ENCODE results near the gene THYN1.

Gene THYN1

DNA sequence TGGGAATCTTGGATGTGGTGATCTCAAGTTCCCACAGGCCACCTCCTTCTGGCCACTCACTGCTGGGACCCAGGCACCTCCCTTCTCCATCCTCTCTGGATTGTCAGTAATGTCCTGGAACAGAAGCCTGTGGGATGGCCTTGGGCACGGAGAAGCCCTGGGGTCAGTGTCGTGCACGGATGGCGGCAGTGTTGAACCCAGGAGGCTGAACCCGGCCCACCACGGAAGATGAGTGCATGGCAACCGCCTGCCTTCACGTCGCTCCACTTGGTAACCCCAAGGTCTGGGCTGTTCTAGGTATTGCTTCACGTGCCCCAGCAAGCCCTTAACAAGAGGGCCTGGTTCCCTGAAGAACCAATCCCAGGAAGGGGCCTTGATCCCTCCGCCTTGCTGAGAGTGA, 7.1 kb downstream of the THYN1 start:
- no peak for TF ChIP-seq EZH2phosphoT487 (conservative IDR thresholded peaks at IDR 0.05; ENCODE audit: low read length)
- TF ChIP-seq, protein P1, sequence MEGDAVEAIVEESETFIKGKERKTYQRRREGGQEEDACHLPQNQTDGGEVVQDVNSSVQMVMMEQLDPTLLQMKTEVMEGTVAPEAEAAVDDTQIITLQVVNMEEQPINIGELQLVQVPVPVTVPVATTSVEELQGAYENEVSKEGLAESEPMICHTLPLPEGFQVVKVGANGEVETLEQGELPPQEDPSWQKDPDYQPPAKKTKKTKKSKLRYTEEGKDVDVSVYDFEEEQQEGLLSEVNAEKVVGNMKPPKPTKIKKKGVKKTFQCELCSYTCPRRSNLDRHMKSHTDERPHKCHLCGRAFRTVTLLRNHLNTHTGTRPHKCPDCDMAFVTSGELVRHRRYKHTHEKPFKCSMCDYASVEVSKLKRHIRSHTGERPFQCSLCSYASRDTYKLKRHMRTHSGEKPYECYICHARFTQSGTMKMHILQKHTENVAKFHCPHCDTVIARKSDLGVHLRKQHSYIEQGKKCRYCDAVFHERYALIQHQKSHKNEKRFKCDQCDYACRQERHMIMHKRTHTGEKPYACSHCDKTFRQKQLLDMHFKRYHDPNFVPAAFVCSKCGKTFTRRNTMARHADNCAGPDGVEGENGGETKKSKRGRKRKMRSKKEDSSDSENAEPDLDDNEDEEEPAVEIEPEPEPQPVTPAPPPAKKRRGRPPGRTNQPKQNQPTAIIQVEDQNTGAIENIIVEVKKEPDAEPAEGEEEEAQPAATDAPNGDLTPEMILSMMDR (IDR thresholded peaks at IDR 0.05; ENCODE audit: insufficient read depth, low read length, poor library complexity, severe bottlenecking), result no peak
- Histone ChIP-seq H3K36me3 (ENCODE audit: low read length) (no peaks in the 10 kb centered on the region), H3K27ac (ENCODE audit: low read depth, low read length) (no peak overlapping the region)

DNA sequence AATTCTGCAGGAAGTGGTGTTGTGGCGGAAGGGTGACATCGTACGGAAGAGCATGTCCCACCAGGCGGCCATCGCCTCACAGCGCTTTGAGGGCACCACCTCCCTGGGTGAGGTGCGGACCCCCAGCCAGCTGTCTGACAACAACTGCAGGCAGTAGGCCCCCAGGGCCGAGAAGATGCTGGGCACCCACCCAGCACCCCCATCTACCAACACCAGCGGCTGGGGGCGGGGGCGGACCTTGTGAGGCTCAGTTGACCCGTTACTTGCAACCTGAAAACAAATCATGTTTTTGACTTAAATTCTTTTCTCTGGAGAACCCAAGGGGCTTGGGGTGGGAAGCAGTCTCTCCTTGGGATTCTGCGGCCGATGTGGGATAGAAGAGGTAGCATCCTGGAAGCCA, 7.7 kb downstream of the THYN1 start:
- H3K79me2 ChIP-seq (ENCODE audit: insufficient read depth, low read length), result no peaks in the 10 kb centered on the region
- H3K4me3 ChIP-seq (ENCODE audit: insufficient read depth, low read length, poor library complexity, severe bottlenecking), result no peak overlapping the region
- no peaks in the 10 kb centered on the region for H3K9me2 ChIP-seq (replicated peaks; ENCODE audit: insufficient read depth, low read length)
- no peak overlapping the region for H2AFZ ChIP-seq (ENCODE audit: low read depth, low read length, severe bottlenecking)
- H3K27ac ChIP-seq (ENCODE audit: low read depth, low read length), result no peak overlapping the region
- H3K9me3 ChIP-seq (ENCODE audit: insufficient read depth, low read length), result no peaks in the 10 kb centered on the region
- no peaks in the 10 kb centered on the region for H4K20me1 ChIP-seq (ENCODE audit: low read depth, low read length)
- no peak overlapping the region for H3K4me2 ChIP-seq (ENCODE audit: low read depth, low read length, poor library complexity, severe bottlenecking)
- TF ChIP-seq EZH2phosphoT487 (conservative IDR thresholded peaks at IDR 0.05; ENCODE audit: low read length), result no peak
- TF ChIP-seq, protein P1 (IDR thresholded peaks at IDR 0.05; ENCODE audit: insufficient read depth, low read length, poor library complexity, severe bottlenecking), result no peak
- no peaks in the 10 kb centered on the region for H3K27me3 ChIP-seq (ENCODE audit: low read length)
- H3K36me3 ChIP-seq (ENCODE audit: low read length), result no peaks in the 10 kb centered on the region
- H3F3A ChIP-seq (ENCODE audit: insufficient read depth), result no peaks in the 10 kb centered on the region
- H3K9ac ChIP-seq (ENCODE audit: low read length), result no peak overlapping the region

More for the DNA sequence above, 7.1 kb downstream of the THYN1 start:
- no peaks in the 10 kb centered on the region for H3K9me2 ChIP-seq (replicated peaks; ENCODE audit: insufficient read depth, low read length)
- no peak overlapping the region for H2AFZ ChIP-seq (ENCODE audit: low read depth, low read length, severe bottlenecking)
- no peak overlapping the region for H3K4me2 ChIP-seq (ENCODE audit: low read depth, low read length, poor library complexity, severe bottlenecking)
- H3F3A ChIP-seq (ENCODE audit: insufficient read depth), result no peaks in the 10 kb centered on the region
- no peaks in the 10 kb centered on the region for H4K20me1 ChIP-seq (ENCODE audit: low read depth, low read length)
- H3K4me3 ChIP-seq (ENCODE audit: insufficient read depth, low read length, poor library complexity, severe bottlenecking), result no peak overlapping the region
- H3K27me3 ChIP-seq (ENCODE audit: low read length), result no peaks in the 10 kb centered on the region
- H3K9ac ChIP-seq (ENCODE audit: low read length), result no peak overlapping the region
- H3K9me3 ChIP-seq (ENCODE audit: insufficient read depth, low read length), result no peaks in the 10 kb centered on the region
- H3K79me2 ChIP-seq (ENCODE audit: insufficient read depth, low read length), result no peaks in the 10 kb centered on the region

DNA sequence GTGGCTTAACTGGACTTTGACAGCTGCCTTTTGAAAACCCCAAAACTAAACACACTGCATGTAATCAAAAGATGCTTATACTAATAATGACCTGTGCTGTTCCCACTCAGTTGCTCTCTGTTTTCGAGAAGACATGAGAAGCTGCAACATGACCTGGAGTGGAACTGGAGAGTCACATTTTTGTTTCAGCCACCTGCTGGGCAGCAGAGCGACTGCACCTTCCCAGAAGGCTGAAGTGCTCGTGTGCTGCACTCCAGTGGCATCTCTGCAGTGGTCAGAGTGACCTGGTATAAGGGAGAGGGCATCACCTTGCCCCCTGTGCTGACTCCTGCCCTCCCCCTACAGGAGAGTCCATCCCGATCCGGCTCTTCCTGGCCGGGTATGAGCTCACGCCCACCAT, 8.6 kb downstream of the THYN1 start:
- Histone ChIP-seq H3K4me2 (ENCODE audit: low read depth, low read length, poor library complexity, severe bottlenecking) (no peak overlapping the region), H3K79me2 (ENCODE audit: insufficient read depth, low read length) (no peaks in the 10 kb centered on the region), H3K9me3 (ENCODE audit: insufficient read depth, low read length) (no peaks in the 10 kb centered on the region), H3K4me3 (ENCODE audit: insufficient read depth, low read length, poor library complexity, severe bottlenecking) (no peak overlapping the region), H3K27ac (ENCODE audit: low read depth, low read length) (no peak overlapping the region), H3K9me2 (replicated peaks; ENCODE audit: insufficient read depth, low read length) (no peaks in the 10 kb centered on the region), H3K27me3 (ENCODE audit: low read length) (no peaks in the 10 kb centered on the region), H3K9ac (ENCODE audit: low read length) (no peak overlapping the region), H2AFZ (ENCODE audit: low read depth, low read length, severe bottlenecking) (no peak overlapping the region), H4K20me1 (ENCODE audit: low read depth, low read length) (no peaks in the 10 kb centered on the region), H3K36me3 (ENCODE audit: low read length) (no peaks in the 10 kb centered on the region), H3F3A (ENCODE audit: insufficient read depth) (no peaks in the 10 kb centered on the region)
- no peak for TF ChIP-seq EZH2phosphoT487 (conservative IDR thresholded peaks at IDR 0.05; ENCODE audit: low read length)
- TF ChIP-seq, protein P1 (IDR thresholded peaks at IDR 0.05; ENCODE audit: insufficient read depth, low read length, poor library complexity, severe bottlenecking), result no peak

All from SU-DHL-6 (cell line).